H1 (cell line): ENCODE data around the gene MAP3K15. TPM values are rescaled to one million over a fixed set of nuclear protein-coding genes. Genes with fewer than 3 reads are reported as not detected.

Source experiments
- NRF1 ChIP-seq: IDR thresholded peaks from 2 replicates; pipeline ENCODE4 v1.6.1; 2011; ENCODE audit warnings: mild to moderate bottlenecking, low read depth, low read length, improper control_type of control experiment
- PHF8 ChIP-seq: fragments of 200-600 bp; sonication (generic); conservative IDR thresholded peaks from 2 replicates; pipeline ENCODE4 v1.7.1; 2012; ENCODE audit warnings: low read depth, mild to moderate bottlenecking, inconsistent platforms, low read length, moderate library complexity
- POLR2A ChIP-seq, 2 experiments: IDR thresholded peaks; 1 replicate in 1 of 2; 2 replicates in 1 of 2; pipeline ENCODE4 v1.6.1; 2011; ENCODE audit warnings: low read depth in 2 of 2, low read length in 2 of 2, mild to moderate bottlenecking in 2 of 2; ENCODE audit errors: control extremely low read depth in 1 of 2
- POU5F1 ChIP-seq: IDR thresholded peaks from 2 replicates; pipeline ENCODE4 v1.6.1; 2011; ENCODE audit warnings: low read depth, mild to moderate bottlenecking, low read length, moderate library complexity
- polyA plus RNA-seq, 7 experiments: library from polyadenylated mRNA; depleted of rRNA in 3 of 7; stranded (reverse) in 5 of 7; unstranded in 2 of 7; fragments of >200 nt in 5 of 7; fragments of 200-250 nt in 2 of 7; gene quantifications; 1 replicate in 5 of 7; 2 replicates in 1 of 7; 4 replicates in 1 of 7; pipeline versions ENCODE4 v1.2.1 to v1.2.3, GENCODE V29; 2011 to 2013; ENCODE audit warnings: missing spikeins in 2 of 7, mixed read lengths in 2 of 7
- total RNA-seq: library from RNA; stranded (reverse); fragmentation: NEBNext Ultra II Directional; extraction: Animal tissue kit (Norgen Biotek cat#: 25700); gene quantifications from 2 replicates; pipeline ENCODE4 v1.2.1, GENCODE V29; 2021
- TF ChIP-seq, protein P1 (sequence below): fragments of 300-600 bp; sonication (generic); IDR thresholded peaks from 2 replicates; pipeline ENCODE4 v1.7.1; 2012; ENCODE audit warnings: low read length, moderate library complexity, mild to moderate bottlenecking, inconsistent platforms; ENCODE audit not compliant: insufficient replicate concordance

The MAP3K15 gene
- total and polyA plus RNA-seq, 2 of the 8 experiments (the other 6 are each of a cell fraction or from before 2014, with no cell fraction given): 1.8 to 2.4 TPM

- TF ChIP-seq, protein P1, sequence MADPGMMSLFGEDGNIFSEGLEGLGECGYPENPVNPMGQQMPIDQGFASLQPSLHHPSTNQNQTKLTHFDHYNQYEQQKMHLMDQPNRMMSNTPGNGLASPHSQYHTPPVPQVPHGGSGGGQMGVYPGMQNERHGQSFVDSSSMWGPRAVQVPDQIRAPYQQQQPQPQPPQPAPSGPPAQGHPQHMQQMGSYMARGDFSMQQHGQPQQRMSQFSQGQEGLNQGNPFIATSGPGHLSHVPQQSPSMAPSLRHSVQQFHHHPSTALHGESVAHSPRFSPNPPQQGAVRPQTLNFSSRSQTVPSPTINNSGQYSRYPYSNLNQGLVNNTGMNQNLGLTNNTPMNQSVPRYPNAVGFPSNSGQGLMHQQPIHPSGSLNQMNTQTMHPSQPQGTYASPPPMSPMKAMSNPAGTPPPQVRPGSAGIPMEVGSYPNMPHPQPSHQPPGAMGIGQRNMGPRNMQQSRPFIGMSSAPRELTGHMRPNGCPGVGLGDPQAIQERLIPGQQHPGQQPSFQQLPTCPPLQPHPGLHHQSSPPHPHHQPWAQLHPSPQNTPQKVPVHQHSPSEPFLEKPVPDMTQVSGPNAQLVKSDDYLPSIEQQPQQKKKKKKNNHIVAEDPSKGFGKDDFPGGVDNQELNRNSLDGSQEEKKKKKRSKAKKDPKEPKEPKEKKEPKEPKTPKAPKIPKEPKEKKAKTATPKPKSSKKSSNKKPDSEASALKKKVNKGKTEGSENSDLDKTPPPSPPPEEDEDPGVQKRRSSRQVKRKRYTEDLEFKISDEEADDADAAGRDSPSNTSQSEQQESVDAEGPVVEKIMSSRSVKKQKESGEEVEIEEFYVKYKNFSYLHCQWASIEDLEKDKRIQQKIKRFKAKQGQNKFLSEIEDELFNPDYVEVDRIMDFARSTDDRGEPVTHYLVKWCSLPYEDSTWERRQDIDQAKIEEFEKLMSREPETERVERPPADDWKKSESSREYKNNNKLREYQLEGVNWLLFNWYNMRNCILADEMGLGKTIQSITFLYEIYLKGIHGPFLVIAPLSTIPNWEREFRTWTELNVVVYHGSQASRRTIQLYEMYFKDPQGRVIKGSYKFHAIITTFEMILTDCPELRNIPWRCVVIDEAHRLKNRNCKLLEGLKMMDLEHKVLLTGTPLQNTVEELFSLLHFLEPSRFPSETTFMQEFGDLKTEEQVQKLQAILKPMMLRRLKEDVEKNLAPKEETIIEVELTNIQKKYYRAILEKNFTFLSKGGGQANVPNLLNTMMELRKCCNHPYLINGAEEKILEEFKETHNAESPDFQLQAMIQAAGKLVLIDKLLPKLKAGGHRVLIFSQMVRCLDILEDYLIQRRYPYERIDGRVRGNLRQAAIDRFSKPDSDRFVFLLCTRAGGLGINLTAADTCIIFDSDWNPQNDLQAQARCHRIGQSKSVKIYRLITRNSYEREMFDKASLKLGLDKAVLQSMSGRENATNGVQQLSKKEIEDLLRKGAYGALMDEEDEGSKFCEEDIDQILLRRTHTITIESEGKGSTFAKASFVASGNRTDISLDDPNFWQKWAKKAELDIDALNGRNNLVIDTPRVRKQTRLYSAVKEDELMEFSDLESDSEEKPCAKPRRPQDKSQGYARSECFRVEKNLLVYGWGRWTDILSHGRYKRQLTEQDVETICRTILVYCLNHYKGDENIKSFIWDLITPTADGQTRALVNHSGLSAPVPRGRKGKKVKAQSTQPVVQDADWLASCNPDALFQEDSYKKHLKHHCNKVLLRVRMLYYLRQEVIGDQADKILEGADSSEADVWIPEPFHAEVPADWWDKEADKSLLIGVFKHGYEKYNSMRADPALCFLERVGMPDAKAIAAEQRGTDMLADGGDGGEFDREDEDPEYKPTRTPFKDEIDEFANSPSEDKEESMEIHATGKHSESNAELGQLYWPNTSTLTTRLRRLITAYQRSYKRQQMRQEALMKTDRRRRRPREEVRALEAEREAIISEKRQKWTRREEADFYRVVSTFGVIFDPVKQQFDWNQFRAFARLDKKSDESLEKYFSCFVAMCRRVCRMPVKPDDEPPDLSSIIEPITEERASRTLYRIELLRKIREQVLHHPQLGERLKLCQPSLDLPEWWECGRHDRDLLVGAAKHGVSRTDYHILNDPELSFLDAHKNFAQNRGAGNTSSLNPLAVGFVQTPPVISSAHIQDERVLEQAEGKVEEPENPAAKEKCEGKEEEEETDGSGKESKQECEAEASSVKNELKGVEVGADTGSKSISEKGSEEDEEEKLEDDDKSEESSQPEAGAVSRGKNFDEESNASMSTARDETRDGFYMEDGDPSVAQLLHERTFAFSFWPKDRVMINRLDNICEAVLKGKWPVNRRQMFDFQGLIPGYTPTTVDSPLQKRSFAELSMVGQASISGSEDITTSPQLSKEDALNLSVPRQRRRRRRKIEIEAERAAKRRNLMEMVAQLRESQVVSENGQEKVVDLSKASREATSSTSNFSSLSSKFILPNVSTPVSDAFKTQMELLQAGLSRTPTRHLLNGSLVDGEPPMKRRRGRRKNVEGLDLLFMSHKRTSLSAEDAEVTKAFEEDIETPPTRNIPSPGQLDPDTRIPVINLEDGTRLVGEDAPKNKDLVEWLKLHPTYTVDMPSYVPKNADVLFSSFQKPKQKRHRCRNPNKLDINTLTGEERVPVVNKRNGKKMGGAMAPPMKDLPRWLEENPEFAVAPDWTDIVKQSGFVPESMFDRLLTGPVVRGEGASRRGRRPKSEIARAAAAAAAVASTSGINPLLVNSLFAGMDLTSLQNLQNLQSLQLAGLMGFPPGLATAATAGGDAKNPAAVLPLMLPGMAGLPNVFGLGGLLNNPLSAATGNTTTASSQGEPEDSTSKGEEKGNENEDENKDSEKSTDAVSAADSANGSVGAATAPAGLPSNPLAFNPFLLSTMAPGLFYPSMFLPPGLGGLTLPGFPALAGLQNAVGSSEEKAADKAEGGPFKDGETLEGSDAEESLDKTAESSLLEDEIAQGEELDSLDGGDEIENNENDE: no peak
- no peak for TF ChIP-seq PHF8
- no peak for TF ChIP-seq POU5F1
- no peak for TF ChIP-seq POLR2A (IDR thresholded peaks at IDR 0.05; ENCODE audit: control extremely low read depth in 1 of 2, low read depth in 2 of 2, low read length in 2 of 2)
- no peak for TF ChIP-seq NRF1
Observed at GRCh38 chrX:19343085-19343534, 172.2 kb downstream of the MAP3K15 start (continued).
